IPS-20b (cell line): Measurements from ENCODE around the gene LGALS7.
"Not testable (repeated sequence)": the region's sequence is repeated elsewhere in the genome, so short reads cannot be mapped to it uniquely, and the experiment has no call there.

Experiments
- H3K27ac ChIP-seq: one replicate; pipeline ENCODE4 v1.5.1; 2013; ENCODE audit warnings: low read length
- H3K27me3 ChIP-seq: 2 replicates; pipeline ENCODE4 v1.6.1; 2013; ENCODE audit warnings: mild to moderate bottlenecking, low read length, inconsistent platforms; ENCODE audit not compliant: insufficient read depth
- H3K36me3 ChIP-seq: 2 replicates; pipeline ENCODE4 v1.6.1; 2013; ENCODE audit warnings: low read depth, mild to moderate bottlenecking, inconsistent platforms, low read length, moderate library complexity; ENCODE audit not compliant: insufficient read depth
- H3K4me1 ChIP-seq: 2 replicates; pipeline ENCODE4 v1.6.1; 2013; ENCODE audit warnings: mild to moderate bottlenecking, control low read depth, inconsistent platforms, low read length, moderate library complexity; ENCODE audit not compliant: insufficient read depth
- H3K4me3 ChIP-seq: 2 replicates; pipeline ENCODE4 v1.5.1; 2013; ENCODE audit warnings: mild to moderate bottlenecking, low read length, inconsistent platforms
- H3K9ac ChIP-seq: 2 replicates; pipeline ENCODE4 v1.6.1; 2013; ENCODE audit warnings: low read depth, mild to moderate bottlenecking, inconsistent platforms, low read length, moderate library complexity
- H3K9me3 ChIP-seq: 2 replicates; pipeline ENCODE4 v1.6.1; 2013; ENCODE audit warnings: mild to moderate bottlenecking, low read depth, low read length, inconsistent platforms; ENCODE audit not compliant: insufficient read depth

LGALS7 gene

DNA sequence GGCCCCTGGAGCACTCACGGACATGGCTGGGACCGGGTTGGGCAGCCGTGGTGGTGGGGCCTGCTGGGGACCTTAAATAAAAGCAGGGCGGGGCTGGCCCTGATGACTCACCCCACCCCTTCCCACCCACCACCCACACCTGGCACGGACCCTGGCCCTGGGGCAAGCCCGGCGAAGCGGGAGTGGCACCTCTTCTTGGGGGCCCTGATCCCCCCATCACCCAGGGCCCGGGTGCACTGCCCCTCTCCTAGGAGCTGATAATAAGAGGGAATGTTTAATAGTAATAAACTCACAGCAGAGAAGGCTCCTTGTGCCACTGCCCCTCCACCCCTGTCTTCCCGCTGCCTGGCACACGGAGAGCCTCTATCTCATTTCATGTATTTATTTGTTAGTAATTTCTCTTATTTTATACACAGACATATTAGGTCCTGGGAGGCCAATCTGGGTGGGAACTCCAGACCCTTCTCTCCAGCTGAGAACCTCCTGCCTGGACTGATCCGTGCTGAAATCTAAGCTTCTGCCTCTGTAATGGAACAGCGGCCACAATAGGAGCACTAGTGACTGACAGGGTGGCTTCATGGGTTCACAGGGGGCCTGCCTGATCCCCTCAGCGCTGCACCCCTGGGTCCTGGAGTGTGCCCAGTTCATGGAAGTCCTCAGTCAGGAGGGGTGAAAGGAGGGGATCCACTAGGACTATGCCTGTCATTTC lies at the start of gene LGALS7:
Gene LGALS7, minus strand, starts transcription at position 49 of the 709 bp plus-strand sequence. Its CDS starts 25 bp downstream, at position 24.
- no peak within 1 kb of the TSS for H3K27ac ChIP-seq
- H3K4me3 ChIP-seq, result no peak within 1 kb of the TSS
- no peaks in the 10 kb centered on the region for H3K9me3 ChIP-seq
- peaks cover 5% of the 10 kb centered on the region; the same call in 1 of the 2 replicates for H3K27me3 ChIP-seq
- no peaks in the 10 kb centered on the region for H3K36me3 ChIP-seq
- H3K9ac ChIP-seq, result no peak within 1 kb of the TSS
- H3K4me1 ChIP-seq, result no peaks in the 10 kb centered on the region

DNA sequence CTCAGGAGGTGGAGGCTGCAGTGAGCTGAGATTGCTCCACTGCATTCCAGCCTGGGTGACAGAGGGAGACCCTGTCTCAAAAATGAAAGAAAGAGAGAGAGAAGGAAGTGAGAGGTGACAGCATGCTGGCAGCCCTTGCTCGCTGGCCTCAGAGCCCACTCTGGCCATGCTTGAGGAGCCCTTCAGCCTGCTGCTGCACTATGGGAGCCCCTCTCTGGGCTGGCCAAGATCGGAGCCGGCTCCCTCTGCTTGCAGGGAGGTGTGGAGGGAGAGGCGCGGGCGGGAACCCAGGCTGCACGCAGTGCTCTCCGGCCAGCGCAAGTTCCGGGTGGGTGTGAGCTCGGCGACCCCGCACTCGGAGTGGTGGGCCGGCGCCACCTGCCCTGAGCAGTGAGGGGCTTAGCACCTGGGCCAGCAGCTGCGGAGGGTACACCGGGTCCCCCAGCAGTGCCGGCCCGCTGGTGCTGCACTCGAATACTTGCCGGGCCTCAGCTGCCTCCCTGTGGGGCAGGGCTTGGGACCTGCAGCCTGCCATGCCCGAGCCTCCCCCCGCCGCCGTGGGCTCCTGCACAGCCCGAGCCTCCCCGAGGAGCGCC lies 48.0 kb upstream of the LGALS7 start:
- H3K4me3 ChIP-seq, H3K9me3 ChIP-seq, H3K27ac ChIP-seq, H3K4me1 ChIP-seq, H3K9ac ChIP-seq, H3K27me3 ChIP-seq: not testable (repeated sequence)
- H3K36me3 ChIP-seq, result peaks cover 13% of the 10 kb centered on the region

- Histone ChIP-seq H3K9me3 (no peaks in the 10 kb centered on the region), H3K27ac (no peak overlapping the region), H3K27me3 (peaks cover 4% of the 10 kb centered on the region; the same call in 1 of the 2 replicates), H3K9ac (no peak overlapping the region), H3K4me3 (no peak overlapping the region), H3K4me1 (no peaks in the 10 kb centered on the region; the same call in 1 of the 2 replicates), H3K36me3 (peaks cover 25% of the 10 kb centered on the region)
Observed at GRCh38 chr19:38819231-38819920, 46.1 kb upstream of the LGALS7 start.

DNA sequence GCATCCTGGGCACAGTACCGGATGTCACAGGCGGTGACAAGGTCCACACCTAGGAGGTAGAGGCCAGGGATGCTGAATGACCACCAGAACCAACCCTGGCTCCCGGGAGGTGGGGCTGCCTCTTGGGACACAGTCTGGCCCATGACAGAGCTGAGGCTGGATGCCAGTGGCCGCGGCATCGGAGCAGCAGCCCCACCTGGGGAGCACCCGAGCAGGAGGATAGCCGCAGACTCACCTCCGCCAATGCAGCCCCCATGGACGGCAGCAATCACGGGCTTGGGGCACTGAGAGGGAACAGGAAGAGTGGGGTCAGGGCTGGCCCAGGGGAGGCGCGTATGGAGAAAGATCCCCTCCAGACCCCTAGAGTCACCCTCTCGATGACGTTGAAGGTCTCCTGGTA lies 43.8 kb upstream of the LGALS7 start:
- H3K36me3 ChIP-seq, result peaks cover 25% of the 10 kb centered on the region
- H3K4me3 ChIP-seq, result no peak overlapping the region
- no peaks in the 10 kb centered on the region for H3K9me3 ChIP-seq

DNA sequence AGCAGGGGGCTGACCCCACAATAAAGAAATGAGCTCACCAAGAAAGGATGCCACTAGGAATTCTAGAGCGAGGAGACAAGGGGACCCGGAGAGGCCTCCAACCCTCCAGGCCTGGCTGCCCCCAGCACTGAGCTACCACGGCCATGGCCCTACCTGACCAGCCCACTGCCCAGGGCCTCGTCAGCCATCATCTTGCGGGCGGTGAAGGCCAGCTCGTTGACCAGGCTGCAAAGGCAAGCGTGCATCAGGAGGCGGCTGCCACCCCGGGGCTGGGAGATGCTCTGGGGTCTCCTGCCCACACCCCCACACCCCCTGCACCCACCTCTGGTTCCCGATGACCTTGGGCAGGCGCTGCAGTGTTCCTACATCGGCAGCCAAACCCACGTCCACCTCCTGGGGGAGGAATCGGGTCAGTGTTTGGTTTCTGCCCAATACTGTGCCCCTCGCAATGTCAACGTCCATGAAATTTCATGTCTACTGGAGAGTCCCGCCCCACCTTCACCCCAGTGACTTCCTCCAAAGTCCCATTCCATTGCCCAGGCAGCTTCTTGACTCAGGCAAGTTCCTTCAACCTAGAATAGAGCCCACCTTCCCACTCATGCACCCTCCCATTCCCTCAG lies 42.9 kb upstream of the LGALS7 start:
- no peak overlapping the region for H3K27ac ChIP-seq
- H3K36me3 ChIP-seq, result peaks cover 25% of the 10 kb centered on the region
- no peaks in the 10 kb centered on the region for H3K27me3 ChIP-seq
- H3K9me3 ChIP-seq, result no peaks in the 10 kb centered on the region
- H3K4me3 ChIP-seq, result no peak overlapping the region
- no peaks in the 10 kb centered on the region for H3K4me1 ChIP-seq
- no peak overlapping the region for H3K9ac ChIP-seq

More for the DNA sequence above, 43.8 kb upstream of the LGALS7 start:
- Histone ChIP-seq H3K4me1 (no peaks in the 10 kb centered on the region), H3K27ac (no peak overlapping the region), H3K27me3 (no peaks in the 10 kb centered on the region), H3K9ac (no peak overlapping the region)

DNA sequence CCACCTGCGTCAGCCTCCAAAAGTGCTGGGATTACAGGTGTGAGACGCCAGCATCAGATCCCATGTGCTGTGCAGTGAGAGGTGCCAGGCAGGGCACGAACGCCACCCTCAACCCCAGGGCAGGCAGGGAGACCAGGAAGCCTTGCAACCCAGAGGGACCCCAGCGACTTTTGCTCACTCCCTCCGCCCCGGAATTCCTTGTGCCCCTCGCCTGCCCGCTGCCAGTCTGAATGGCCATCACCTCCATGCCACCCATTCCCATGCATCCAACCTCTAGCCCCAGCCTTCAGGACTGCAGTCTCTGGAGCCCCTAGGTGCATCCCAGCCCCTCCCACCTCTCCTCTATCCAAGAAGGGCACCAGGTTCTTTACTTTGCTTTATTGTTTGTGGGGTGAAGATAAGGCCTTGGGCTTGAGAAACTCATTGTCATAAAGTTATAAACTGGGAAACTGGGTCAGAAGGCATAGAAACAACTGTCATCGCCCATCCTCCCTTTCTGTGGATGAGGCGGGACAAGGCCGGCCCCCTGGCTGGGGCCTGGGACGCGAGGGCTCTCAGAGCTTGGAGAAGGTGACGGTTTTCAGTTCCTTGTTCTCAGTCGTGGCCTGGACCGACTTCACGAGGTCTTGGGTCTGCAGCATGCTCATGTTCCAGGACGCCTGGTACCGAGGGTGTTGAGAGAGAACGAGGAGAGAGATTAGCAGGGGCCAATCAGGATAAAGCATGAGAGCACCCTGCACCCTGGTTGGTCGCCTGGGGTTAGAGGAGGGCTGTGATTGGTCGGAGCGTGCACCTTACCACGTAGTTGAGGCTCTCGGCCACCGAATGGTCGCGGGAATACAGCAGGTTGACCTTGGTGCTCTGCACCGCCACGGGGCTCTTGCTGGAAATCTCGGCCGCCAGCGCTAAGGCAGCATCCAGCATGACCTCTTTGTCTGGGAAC lies 42.0 kb upstream of the LGALS7 start:
- Histone ChIP-seq H3K4me3 (no peak overlapping the region), H3K4me1 (no peaks in the 10 kb centered on the region), H3K27ac (no peak overlapping the region), H3K27me3 (no peaks in the 10 kb centered on the region), H3K9ac (no peak overlapping the region), H3K9me3 (no peaks in the 10 kb centered on the region), H3K36me3 (peaks cover 25% of the 10 kb centered on the region)

GRCh38 chr19:38813932-38814331 lies 40.6 kb upstream of the LGALS7 start:
- not testable (repeated sequence) for H3K4me1 ChIP-seq, H3K4me3 ChIP-seq, H3K9ac ChIP-seq, H3K27ac ChIP-seq, H3K27me3 ChIP-seq, H3K9me3 ChIP-seq
- peaks cover 25% of the 10 kb centered on the region for H3K36me3 ChIP-seq

GRCh38 chr19:38813323-38813722 lies 40.0 kb upstream of the LGALS7 start:
- no peak overlapping the region for H3K9ac ChIP-seq
- no peaks in the 10 kb centered on the region for H3K27me3 ChIP-seq
- no peak overlapping the region for H3K27ac ChIP-seq
- no peaks in the 10 kb centered on the region for H3K9me3 ChIP-seq
- no peak overlapping the region for H3K4me3 ChIP-seq
- H3K4me1 ChIP-seq, result no peaks in the 10 kb centered on the region
- peaks cover 25% of the 10 kb centered on the region for H3K36me3 ChIP-seq

- Histone ChIP-seq H3K36me3 (peaks cover 25% of the 10 kb centered on the region), H3K27me3 (no peaks in the 10 kb centered on the region), H3K27ac (no peak within 1 kb of the TSS), H3K9me3 (no peaks in the 10 kb centered on the region), H3K9ac (no peak within 1 kb of the TSS), H3K4me3 (no peak within 1 kb of the TSS), H3K4me1 (no peaks in the 10 kb centered on the region)
Observed at GRCh38 chr19:38812841-38813320, 39.6 kb upstream of the LGALS7 start, which contains the start of gene LGALS4. TSS of gene LGALS4 (minus strand) at chr19:38812945. CDS start at chr19:38812886, 59 bp downstream.

DNA sequence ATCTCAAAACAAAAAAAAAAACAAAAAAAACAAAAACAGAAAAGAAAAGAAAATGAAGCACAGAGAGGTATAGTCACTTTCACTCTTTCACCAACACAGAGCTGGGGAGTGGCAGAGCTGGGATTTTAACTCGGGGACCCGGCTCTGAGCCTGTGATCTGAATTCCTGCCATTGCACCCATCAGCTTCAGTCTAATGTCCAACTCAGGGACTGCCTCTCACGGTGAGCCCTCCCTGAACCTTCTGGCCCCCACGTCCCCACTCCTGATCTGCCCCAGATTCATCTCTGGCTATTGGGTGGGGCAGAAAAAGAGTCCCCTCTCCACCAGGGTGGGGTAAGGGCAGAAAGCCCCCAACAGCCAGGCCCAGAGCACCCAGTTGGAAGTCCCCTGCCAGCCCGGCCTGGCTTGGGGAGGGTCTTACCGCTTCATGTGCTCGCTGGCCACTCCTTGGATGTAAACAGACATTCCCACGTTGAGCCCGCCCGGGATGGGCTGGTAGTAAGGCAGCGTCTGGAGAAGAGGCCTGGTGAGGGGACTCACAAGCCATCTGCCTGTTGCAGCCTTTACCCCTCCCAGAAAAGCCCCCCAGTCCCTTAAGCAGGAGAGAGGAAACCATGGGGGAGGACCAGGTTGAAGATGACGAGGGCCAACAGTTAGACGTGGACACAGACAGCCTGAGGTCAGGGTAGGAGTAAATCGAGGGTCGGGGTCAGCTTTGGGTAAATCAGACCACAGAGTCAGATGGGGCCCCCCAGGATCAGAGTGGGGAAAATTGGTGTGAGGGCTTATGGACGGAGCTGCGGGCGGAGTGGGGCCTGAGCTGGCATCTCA lies 38.9 kb upstream of the LGALS7 start:
- no peaks in the 10 kb centered on the region for H3K27me3 ChIP-seq
- no peaks in the 10 kb centered on the region for H3K4me1 ChIP-seq
- H3K9me3 ChIP-seq, result no peaks in the 10 kb centered on the region
- H3K27ac ChIP-seq, result no peak overlapping the region
- H3K4me3 ChIP-seq, result no peak overlapping the region
- H3K9ac ChIP-seq, result no peak overlapping the region
- H3K36me3 ChIP-seq, result peaks cover 20% of the 10 kb centered on the region
